Aorta (tissue), 4 donors: ENCODE data around the gene ONECUT1. TPM values are rescaled to one million over a fixed set of nuclear protein-coding genes. Genes with fewer than 3 reads are reported as not detected.

ENCODE experiments used
- polyA plus RNA-seq, 2 donors: library from polyadenylated mRNA; stranded (reverse); fragments of 200-250 nt; gene quantifications; one replicate each; pipeline ENCODE4 v1.2.3, GENCODE V29; 2013
- total RNA-seq, 2 donors: library from RNA; stranded (reverse); fragmentation: NEBNext Ultra II Directional; extraction: Animal tissue kit (Norgen Biotek cat#: 25700); gene quantifications; one replicate each; pipeline ENCODE4 v1.2.1, GENCODE V29; 2021
- donor health status: healthy with polysubstance abuse.
- donor health status: Bipolar disorder and iron deficiency.
- donor health status: DM: no; HTN: no; CAD: no.
- donor health status: DM: yes; HTN: yes; CAD: no.

Gene ONECUT1
- total and polyA plus RNA-seq, 4 donors: not detected

Other genes with a start within 250 kb of the ONECUT1 start
- gene ARPP19, start 221.3 kb downstream of the ONECUT1 start, total RNA-seq: 100 to 1,000 TPM; 129 to 163 TPM
- 10 to 100 TPM; 33.3 to 55.6 TPM for gene ARPP19, start 221.3 kb downstream of the ONECUT1 start, polyA plus RNA-seq
- gene ATOSA, start 110.9 kb downstream of the ONECUT1 start, total RNA-seq: 10 to 100 TPM; 38.6 to 48.0 TPM
- gene ATOSA, start 110.9 kb downstream of the ONECUT1 start, polyA plus RNA-seq: 10 to 100 TPM; 19.3 to 42.0 TPM